Activated CD8-positive, alpha-beta memory T cell treated with anti-CD3 and anti-CD28 coated beads for 1 hour (primary cell): ENCODE measurements around the gene ZNF559.
"Not testable (repeated sequence)": the region's sequence is repeated elsewhere in the genome, so short reads cannot be mapped to it uniquely, and the experiment has no call there.

Experiments used
- DNase-seq, 2 donors: peaks; one replicate each; pipeline ENCODE4 v3.0.0-alpha.2; 2020; ENCODE audit warnings: low read depth in 1 of 2; ENCODE audit errors: extremely low read depth in 1 of 2

The ZNF559 gene

DNA sequence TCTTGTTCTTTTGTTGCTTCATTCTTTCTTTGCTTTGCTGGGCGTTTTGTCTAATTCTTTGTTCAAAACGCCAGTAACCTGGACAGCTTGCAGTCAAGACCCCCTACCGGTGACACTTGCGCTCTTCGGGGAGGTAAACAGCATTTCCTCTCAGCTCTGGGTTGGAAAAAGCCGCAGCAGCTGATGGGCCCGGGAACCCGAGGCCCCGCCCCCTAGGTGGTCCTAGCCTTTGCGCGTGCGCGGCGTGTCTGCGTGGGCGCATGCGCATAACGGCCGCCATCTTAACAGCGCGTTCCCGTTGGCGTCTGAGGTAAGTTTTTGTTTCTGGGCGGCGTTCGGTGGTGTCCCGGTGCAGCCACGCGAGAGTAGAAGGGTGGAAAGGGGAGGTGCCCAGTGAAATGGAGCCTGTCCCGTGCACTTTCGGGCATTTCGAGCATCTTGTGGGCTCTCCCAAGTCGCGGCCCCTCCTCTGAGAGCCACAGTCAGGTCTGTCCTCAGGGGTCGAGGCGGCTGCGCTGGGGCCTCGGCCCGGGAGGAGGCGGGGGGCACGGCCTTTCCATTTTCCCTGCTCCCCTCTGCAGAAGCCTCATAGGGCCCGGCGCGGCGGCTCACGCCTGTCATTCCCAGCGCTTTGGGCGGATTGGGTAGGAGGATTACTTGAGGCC, at the start of gene ZNF559:
Gene ZNF559, plus strand, starts transcription at position 261 of the 665 bp plus-strand sequence. CDS start 14,371 bp downstream, outside the sequence.
- DNase-seq: peak; percentile 92 to 98

DNA sequence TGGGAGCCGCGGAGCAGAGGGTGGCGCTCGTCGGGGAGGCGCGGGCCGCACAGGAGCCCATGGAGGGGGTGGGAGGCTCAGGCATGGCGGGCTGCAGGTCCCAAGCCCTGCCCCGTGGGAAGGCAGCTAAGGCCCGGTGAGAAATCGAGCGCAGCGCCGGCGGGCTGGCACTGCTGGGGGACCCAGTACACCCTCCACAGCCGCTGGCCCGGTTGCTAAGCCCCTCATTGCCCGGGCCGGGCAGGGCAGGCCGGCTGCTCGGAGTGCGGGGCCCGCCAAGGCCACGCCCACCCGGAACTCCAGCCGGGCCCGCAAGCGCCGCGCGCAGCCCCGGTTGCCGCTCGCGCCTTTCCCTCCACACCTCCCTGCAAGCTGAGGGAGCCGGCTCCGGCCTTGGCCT, 40.5 kb upstream of the ZNF559 start:
- DNase-seq: not testable (repeated sequence)

DNA sequence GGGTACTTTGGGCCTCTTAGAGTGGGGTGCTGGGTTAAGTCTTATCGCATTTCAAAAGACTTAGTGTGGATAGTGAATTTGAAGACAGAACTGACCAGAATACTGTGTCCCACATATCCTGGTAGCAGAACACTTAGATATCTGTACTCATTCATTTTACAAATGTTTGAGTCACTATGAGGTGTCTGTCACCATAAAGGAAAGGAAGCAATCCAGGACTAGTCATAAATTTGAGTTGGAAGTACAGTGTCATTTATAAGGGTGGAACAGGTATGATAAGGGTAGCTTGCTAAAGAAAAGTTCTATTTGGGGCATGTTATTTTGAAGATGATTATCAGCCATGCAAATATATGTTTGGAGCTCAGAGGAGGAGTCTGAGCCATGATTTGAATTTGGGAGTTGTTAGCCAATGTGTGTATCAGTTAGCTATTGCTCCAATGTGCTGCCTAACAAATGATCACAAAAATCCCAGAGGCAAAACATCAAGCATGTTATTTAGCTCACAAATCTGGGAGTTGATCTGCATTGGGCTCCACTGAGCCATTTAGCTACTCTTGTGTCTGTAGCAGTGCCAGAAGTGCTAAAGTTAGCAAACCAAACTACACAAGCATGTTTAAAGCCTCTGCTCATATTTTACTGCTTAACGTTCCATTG, 34.6 kb upstream of the ZNF559 start:
- DNase-seq: no peak

DNA sequence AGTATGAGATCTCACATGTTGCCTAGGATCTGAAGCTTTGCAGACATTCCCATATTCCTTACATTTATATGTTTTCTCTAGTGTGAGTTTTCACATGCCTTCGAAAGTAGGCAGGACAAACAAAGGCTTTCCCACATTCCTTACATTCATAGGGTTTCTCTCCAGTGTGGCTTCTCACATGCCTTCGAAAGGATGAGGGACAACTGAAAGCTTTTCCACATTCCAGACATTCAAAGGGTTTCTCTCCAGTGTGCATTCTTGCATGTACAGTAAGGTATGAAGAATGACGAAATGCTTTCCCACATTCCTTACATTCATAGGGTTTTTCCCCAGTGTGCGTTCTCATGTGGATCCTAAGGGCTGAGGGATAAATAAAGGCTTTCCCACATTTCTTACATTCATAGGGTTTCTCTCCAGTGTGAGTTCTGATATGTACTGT, 28.5 kb upstream of the ZNF559 start:
- no peak for DNase-seq

DNA sequence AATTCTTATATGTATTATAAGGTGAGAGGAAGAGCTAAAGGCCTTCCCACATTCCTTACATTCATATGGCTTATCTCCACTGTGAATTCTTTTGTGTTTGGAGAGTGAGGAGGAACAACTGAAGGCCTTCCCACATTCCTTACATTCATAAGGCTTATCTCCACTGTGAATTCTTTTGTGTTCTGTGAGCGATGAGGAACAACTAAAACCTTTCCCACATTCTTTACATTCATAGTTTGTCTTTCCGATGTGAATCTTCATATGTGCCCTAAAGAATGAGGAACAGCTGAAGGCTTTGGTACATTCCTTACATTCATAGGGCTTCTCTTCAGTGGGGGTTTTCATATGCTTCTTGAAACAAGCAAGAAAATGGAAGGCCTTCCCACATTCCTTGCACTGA, 27.6 kb upstream of the ZNF559 start:
- no peak for DNase-seq

DNA sequence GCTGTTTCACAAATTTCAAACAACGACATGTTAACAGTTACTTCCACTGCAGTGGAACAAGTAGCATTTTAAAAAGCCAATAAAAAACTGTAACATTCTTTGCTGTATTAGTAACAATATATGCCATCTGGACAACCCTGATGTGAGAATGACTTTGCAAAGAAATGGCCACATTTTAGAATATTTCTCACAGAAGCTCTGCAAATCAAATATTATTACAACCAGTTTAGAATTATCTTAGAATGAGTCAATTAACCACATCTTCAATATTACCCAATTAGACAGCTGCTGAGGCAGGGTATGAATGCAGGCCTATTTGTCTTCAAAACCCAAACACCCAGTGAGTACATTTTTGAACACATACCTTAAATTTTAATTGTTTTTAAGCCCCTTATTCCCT, 17.5 kb upstream of the ZNF559 start:
- DNase-seq: no peak

DNA sequence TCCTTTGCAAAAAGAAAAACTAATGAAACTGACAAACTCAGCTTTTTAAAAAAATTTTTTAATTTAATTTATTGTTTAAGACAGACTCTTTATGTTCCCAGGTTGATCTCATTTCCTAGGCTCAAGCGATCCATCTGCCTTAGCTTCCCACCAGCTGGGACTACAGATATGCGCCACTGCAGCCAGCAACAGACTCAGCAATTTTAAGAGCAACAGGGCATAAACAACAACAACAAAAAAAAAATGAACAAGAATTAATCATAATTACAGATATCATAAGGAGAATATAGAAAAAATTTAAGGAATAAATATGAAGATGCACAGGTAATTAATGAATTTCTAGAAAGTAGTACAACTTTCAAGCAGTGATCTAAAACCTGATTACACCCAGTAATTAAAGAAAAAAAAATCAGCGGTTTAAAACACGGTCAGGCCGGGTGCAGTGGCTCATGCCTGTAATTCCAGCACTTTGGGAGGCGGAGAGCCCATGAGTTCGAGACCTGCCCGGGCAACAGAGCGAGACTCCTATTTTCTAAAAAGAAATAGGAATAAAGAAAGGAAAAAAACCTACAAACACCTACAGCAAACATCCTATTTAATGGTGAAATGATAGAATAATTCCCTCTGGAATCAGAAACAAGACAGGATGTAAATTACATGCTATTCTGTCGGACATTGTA, 15.7 kb upstream of the ZNF559 start:
- no peak for DNase-seq

DNA sequence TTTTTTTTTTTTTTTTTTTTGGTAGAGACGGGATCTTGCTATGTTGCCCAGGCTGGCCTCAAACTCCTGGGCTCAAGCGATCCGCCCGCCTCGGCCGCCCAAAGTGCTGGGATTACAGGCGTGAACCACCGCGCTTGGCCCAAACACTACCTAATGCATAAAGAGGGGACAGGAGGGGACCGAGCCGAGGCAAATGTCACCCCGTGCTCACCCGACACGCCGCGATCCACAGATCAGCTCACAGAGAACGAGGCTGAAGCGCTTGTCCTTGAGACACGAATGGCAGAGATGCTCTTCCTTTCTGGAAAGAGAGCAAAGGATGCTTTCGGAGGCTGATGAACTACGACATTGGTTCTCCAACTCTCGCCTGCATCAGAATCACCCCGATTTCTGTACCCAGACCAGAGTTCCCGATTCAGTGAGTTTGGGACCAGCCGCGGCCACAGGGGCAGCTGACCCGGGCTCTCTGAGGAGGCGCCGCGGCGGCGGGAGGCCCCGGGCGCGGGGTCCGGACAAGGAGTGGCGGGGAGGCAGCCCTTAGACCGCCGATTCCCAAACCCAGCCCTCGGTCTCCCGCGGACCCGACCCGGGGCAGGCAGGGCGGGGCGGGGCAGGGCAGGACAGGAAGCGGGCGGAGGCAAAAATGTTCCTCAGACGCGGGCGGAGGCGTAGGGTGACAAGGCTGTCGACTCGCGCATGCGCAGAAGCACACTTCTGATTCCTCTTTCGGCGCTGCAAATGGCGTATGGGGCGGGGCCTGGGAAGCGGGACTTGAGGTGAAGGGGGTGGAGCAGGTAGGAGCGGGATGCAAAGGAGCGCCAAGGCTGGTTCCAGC, 14.6 kb upstream of the ZNF559 start, which contains the start of gene ZNF699:
Gene ZNF699, minus strand, starts transcription at position 700 of the 835 bp plus-strand sequence. CDS start 4,719 bp downstream, outside the sequence.
- DNase-seq: peak; percentile 97 to 98

DNA sequence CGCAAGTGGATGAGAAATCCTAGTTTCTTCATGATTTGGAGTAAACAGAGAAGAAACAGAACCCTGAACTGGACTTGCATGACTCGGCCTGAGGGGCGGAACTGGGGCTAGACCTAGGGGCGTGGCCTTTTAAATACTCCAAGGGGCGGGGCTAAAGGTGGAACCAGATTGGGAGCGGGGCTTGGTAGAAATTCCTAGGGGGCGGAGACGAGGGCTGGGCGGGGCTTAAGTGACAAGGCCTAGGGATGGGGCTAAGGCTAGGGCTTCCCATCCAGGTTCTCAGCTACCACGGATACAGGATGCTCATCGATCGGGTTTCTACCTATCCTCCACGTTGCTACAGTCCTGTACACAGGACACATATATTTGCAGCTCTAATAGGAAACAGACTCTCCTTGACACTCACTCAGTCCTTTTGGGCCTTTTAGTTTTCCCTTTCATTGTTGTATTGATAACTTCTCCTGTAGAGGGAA, 14.0 kb upstream of the ZNF559 start:
- peak in 1 of 2 donors; percentile 68 for DNase-seq

DNA sequence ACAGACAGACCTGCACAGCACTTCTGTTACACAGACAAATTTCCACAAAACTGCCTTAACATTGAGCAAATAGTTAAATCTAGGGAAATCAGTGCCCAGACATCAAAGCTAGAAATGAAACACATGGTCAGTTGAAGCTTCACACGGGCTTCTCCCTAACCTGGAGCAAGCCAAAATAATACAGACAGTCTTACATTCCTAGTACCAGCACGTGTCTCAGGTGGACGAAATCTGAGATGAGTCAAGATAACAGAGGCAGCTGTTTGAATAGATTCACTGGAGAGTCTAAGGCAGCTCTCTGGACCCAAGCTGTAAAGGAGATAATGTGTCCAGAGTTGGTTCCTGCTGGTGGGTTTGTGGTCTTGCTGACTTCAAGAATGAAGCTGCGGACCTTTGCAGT, 10.2 kb upstream of the ZNF559 start:
- no peak for DNase-seq

DNA sequence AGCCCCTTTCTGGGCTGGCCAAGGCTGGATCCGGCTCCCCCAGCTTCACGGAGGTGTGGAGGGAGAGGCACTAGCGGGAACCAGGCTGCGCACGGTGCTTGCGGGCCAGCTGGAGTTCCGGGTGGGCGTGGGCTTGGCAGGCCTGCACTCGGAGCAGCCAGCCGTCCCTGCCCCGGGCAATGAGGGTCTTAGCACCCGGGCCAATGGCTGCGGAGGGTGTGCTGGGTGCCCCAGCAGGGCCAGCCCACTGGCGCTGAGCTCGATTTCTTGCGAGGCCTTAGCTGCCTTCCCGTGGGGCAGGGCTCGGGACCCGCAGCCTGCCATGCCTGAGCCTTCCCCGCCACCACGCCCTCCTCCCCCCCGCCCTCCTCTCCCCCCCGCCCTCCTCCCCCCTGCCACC, 2.6 kb upstream of the ZNF559 start:
- no peak for DNase-seq

DNA sequence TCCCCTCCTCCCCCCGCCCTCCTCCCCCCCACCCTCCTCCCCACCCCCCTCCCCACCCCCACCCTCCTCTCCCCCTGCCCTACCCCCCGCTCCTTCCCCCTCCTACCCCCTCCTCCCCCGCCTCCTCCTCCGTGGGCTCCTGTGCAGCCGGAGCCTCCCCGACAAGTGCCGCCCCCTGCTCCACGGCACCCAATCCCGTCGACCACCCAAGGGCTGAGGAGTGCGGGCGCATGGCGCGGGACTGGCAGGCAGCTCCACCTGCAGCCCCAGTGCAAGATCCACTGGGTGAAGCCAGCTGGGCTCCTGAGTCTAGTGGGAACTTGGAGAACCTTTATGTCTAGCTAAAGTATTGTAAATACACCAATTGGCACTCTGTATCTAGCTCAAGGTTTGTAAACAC, 2.2 kb upstream of the ZNF559 start:
- not testable (repeated sequence) for DNase-seq

DNA sequence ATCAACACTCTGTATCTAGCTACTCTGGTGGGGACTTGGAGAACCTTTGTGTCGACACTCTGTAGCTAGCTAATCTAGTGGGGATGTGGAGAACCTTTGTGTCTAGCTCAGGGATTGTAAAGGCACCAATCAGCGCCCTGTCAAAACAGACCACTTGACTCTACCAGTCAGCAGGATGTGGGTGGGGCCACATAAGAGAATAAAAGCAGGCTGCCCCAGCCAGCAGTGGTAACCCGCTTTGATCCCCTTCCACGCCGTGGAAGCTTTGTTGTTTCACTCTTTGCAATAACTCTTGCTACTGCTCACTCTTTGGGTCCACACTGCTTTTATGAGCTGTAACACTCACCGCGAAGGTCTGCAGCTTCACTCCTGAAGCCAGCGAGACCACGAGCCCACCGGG, 1.8 kb upstream of the ZNF559 start:
- not testable (repeated sequence) for DNase-seq

DNA sequence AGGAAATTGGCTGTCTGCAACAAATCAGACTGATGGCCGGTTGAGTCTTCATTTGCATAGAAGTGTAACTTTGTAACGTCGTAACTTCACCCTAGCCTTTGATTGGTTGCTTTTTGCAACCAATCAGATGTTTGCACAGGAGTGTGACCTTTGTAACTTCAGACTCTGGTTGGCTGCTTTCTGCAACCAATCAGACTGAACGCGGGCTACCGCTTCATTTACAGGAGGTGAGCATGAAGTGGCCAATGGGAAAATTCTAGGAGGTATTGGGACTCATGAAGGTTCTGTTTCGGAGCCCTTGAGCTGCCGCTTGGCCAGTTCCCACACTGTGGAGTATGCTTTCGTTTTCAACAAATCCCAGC, 441 bp upstream of the ZNF559 start:
- no peak for DNase-seq

DNA sequence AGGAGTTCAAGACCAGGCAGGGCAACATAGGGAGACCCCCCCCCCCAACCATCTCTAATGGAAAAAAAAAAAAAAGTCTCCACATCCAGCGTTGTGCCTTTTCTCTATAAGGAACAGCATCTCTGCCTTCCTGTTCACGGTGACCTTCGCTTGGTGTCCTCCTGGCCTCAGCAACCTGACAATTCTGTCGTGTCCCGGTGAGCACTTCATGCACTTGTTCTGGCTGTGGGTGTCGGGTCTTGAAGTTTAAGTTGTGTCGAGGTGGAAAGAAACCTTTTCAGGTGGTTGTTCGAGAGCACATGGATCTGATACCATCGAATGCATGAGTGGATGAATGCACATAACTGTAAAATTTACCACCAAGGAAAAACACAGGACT, 594 bp downstream of the ZNF559 start:
- DNase-seq: no peak

DNA sequence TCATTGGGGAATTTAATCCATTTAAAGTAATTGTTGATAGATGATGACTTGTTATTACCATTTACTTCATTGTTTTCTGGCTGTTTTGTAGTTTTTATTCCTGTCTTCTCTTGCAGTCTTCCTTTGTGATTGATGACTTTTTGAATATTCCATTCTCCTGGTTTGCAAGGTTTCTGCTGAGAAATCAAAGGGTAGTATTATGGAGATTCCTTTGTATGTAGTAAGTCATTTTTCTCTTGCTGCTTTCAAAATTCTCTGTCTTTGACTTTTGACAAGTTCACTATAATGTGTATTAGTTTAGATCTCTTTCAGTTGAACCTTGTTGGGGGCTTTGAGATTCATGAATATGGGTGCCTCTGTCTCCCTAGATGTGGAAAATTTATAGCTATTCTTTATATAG, 6.0 kb downstream of the ZNF559 start:
- no peak for DNase-seq

DNA sequence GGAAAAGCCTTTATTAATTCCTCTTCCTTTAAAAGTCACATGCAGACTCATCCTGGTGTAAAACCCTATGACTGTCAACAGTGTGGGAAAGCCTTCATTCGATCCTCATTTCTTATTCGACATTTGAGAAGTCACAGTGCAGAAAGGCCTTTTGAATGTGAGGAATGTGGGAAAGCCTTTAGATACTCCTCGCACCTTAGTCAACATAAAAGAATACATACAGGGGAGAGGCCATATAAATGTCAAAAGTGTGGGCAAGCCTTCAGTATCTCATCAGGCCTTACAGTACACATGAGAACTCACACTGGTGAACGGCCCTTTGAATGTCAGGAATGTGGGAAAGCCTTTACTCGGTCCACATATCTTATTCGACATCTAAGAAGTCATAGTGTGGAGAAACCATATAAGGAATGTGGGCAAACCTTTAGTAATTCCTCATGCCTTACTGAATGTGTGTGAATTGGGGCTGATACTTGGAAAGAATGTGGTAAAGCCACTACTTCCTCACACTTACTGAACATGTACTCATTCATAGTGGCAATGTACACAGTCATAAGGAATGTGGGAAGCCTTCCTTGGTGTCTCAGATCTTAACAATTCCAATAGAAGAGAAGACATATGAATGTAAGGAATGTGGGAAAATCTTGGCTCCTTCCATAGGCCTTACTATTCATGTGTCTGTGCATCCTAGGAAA, 18.8 kb downstream of the ZNF559 start:
- DNase-seq: no peak

DNA sequence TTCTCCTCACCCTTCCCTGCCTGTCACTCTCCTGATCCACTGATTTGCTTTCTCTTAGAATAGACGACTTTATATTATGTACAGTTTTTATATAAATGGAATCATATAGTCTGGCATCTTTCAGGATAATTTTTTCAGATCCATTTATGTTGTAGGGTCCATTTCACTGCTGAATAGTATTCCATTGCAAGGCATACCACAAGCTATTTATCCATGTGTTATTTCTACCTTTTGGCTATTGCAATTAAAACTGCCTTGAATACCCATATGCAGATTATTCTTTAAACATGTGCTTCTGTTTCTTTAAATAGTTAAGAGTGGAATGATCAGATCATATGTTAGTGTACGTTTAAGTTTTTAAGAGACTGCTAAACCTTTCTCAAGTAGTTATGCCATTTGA, 21.0 kb downstream of the ZNF559 start:
- DNase-seq: no peak

DNA sequence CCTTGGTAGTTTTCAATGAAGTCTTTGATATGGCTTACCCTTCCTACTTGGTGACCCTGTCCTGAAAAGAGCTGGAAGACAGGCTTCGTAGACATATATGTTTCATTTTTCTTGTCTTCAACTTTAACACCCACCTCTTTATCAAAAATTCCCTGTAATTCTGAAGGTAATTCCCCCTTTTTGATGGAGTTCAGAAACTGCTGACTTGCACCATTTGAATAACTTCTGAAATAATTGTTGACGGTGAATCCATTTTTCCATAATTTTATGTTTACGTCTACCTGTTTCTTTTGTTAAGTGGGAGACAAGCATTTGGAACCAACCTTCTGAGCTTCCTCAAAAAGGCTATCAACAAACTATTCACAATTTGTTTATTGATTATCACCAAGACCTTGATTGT, 24.3 kb downstream of the ZNF559 start:
- no peak for DNase-seq

DNA sequence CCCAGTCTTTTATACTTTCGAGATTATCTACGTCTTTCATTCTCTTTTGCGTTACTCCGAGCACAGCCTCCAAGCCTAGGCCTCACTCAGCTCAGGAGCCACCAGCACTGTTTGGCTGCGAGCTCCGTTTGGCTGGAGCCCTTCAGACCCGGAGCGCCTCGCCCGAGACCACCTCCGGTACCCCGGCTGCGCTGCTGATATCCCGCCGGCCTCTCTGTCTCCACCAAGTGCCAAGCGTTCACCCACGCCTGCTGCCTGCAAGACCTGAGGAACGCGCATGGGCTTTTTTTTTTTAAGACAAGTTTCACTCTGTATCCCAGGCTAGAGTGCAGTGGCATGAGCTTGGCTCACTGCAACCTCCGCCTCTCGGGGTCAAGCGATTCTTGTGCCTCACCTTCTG, 24.7 kb downstream of the ZNF559 start:
- no peak for DNase-seq
